PC-3 (cell line): ENCODE results near the gene UBL4A. TPM values are rescaled to one million over a fixed set of nuclear protein-coding genes. Genes with fewer than 3 reads are reported as not detected.

Experiments
- ATAC-seq: fragments of 200-7000 bp; cut with Tn5 transposase; 2 replicates; pipeline ENCODE4 v1.9.1; 2020; ENCODE audit warnings: mild to moderate bottlenecking, moderate library complexity
- BruUV-seq: library from RNA; stranded (reverse); fragments of 400-500 nt; replicated peaks from 2 replicates; lab custom pipeline; 2021; lab: Mats Ljungman, UMichigan
- CTCF ChIA-PET: fragments of 300-600 bp; sonication (Branson Sonifier 250); formaldehyde crosslinking; loops from one replicate; lab custom pipeline; 2022; ENCODE audit warnings: antibody characterized with exemption; lab: Charles Lee
- POLR2A ChIA-PET: fragments of 300-600 bp; sonication (Branson Sonifier 250); formaldehyde crosslinking; loops from one replicate; lab custom pipeline; 2022; ENCODE audit warnings: antibody characterized with exemption; ENCODE audit not compliant: unreplicated experiment; lab: Charles Lee
- DNase-seq: peaks from one replicate; pipeline ENCODE4 v3.0.0-alpha.2; 2015
- H2AFZ ChIP-seq: fragments of 300-600 bp; sonication (generic); 2 replicates; pipeline ENCODE4 v1.6.0; 2016; ENCODE audit warnings: antibody characterized with exemption, low read length
- H3F3A ChIP-seq: fragments of 300-600 bp; sonication (generic); one replicate; pipeline ENCODE4 v1.6.0; 2017; ENCODE audit warnings: antibody characterized with exemption, low read length, control low read depth, mild to moderate bottlenecking; ENCODE audit not compliant: unreplicated experiment
- H3K27ac ChIP-seq: fragments of 300-600 bp; sonication (generic); 2 replicates; pipeline ENCODE4 v1.5.1; 2016; ENCODE audit warnings: mild to moderate bottlenecking, low read length
- H3K27me3 ChIP-seq: fragments of 300-600 bp; sonication (generic); 2 replicates; pipeline ENCODE4 v1.6.1; 2016; ENCODE audit warnings: low read length, mixed read lengths
- H3K36me3 ChIP-seq: fragments of 300-600 bp; sonication (generic); 2 replicates; pipeline ENCODE4 v1.6.1; 2016; ENCODE audit warnings: low read depth, mixed run types, low read length, mixed read lengths
- H3K4me1 ChIP-seq: fragments of 300-600 bp; sonication (generic); 2 replicates; pipeline ENCODE4 v1.5.1; 2016; ENCODE audit warnings: low read length; ENCODE audit not compliant: insufficient read depth
- H3K4me2 ChIP-seq: fragments of 300-600 bp; sonication (generic); 2 replicates; pipeline ENCODE4 v1.6.0; 2016; ENCODE audit warnings: low read length
- H3K4me3 ChIP-seq: fragments of 300-600 bp; sonication (generic); 2 replicates; pipeline ENCODE4 v1.5.1; 2016; ENCODE audit warnings: mild to moderate bottlenecking, low read length, mixed read lengths
- H3K79me2 ChIP-seq: fragments of 300-600 bp; sonication (generic); 2 replicates; pipeline ENCODE4 v1.6.1; 2017; ENCODE audit warnings: low read length, mixed read lengths
- H3K9ac ChIP-seq: fragments of 300-600 bp; sonication (generic); 2 replicates; pipeline ENCODE4 v1.6.0; 2016; ENCODE audit warnings: mild to moderate bottlenecking, low read length
- H3K9me2 ChIP-seq: fragments of 300-600 bp; sonication (generic); replicated peaks from 2 replicates; pipeline ENCODE4 v1.6.1; 2016; ENCODE audit warnings: mixed run types, low read length, mixed read lengths
- H3K9me3 ChIP-seq: fragments of 300-600 bp; sonication (generic); 2 replicates; pipeline ENCODE4 v1.6.1; 2016; ENCODE audit warnings: low read length, mixed read lengths
- H4K20me1 ChIP-seq: fragments of 300-600 bp; sonication (generic); 2 replicates; pipeline ENCODE4 v1.6.1; 2016; ENCODE audit warnings: low read length, mixed read lengths
- EZH2 ChIP-seq: fragments of 300-600 bp; sonication (generic); IDR thresholded peaks from one replicate; pipeline ENCODE4 v1.6.1; 2017; ENCODE audit warnings: antibody characterized with exemption, mild to moderate bottlenecking, low read length; ENCODE audit not compliant: unreplicated experiment
- EZH2phosphoT487 ChIP-seq: fragments of 300-600 bp; sonication (generic); IDR thresholded peaks from 2 replicates; pipeline ENCODE4 v1.6.1; 2018; ENCODE audit warnings: mild to moderate bottlenecking, antibody characterized with exemption, low read length, borderline replicate concordance
- intact Hi-C: fragments of 100-400 bp; cut with micrococcal nuclease; formaldehyde crosslinking; loops from 2 replicates; pipeline ENCODE4 v1.9.0; 2023
- total RNA-seq: library from RNA; depleted of rRNA; stranded (reverse); fragments of >200 nt; gene quantifications from 2 replicates; pipeline ENCODE4 v1.2.3, GENCODE V29; 2014
- TF ChIP-seq, protein P1 (sequence below): fragments of 300-600 bp; sonication (generic); conservative IDR thresholded peaks from 2 replicates; pipeline ENCODE4 v1.5.1; 2017; ENCODE audit warnings: antibody characterized with exemption, low read depth, mild to moderate bottlenecking, low read length

UBL4A gene
- total RNA-seq, 1 experiment from 2014 or later: 92.3 TPM

DNA sequence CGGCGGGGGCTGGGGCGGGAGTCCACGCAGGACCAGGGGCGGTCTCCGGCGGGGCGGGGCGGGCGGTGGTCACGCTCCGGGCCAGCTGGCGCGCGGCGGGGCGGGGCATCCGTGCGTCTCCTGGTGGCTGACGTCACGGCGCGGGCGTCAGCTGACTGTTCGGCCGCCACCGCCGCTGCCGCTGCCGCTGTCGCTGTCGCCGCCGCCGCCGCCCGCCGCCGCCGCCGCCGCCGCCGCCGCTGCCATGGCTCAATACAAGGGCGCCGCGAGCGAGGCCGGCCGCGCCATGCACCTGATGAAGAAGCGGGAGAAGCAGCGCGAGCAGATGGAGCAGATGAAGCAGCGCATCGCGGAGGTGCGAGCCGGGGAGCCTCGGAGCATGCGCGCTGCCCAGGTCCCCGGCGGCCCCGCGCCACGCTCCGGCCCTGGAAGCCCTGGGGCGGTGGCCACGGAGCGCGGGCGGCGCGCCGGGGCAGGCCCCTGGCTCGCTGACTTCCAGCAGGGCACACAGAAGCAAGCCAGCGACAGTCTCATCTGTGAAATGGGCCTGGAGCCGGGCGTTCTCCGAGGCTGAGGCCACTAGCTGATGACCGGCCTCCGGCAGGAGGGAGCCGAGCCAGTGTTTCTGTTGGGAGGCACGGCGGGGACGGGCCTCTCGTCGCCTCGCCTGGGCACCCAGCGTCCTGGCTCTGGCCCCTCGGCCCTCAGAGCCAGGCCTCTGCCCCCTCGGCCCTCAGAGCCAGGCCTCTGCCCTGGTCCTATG lies 42.2 kb downstream of the UBL4A start, which contains the start of gene FAM50A:
FAM50A (plus strand) TSS at position 150 of the 763 bp plus-strand sequence; CDS start at position 245, 95 bp downstream.
- Histone ChIP-seq H3K27me3 (no peaks in the 10 kb centered on the region), H3K4me2 (peak within 1 kb of the TSS; percentile 93), H3F3A (no peaks in the 10 kb centered on the region), H3K4me3 (peak within 1 kb of the TSS; percentile 93), H2AFZ (peak within 1 kb of the TSS; percentile 74), H3K9me3 (no peaks in the 10 kb centered on the region), H4K20me1 (no peaks in the 10 kb centered on the region), H3K4me1 (peaks cover 23% of the 10 kb centered on the region), H3K79me2 (peaks cover 34% of the 10 kb centered on the region), H3K27ac (0 out of 2 replicates have a peak within 1 kb of the TSS, but pooled peaks have one; percentile 18), H3K9me2 (no peaks in the 10 kb centered on the region), H3K9ac (peak within 1 kb of the TSS; percentile 85), H3K36me3 (peaks cover 4% of the 10 kb centered on the region; the same call in 1 of the 2 replicates)
- no peak for TF ChIP-seq EZH2phosphoT487
- TF ChIP-seq, protein P1, sequence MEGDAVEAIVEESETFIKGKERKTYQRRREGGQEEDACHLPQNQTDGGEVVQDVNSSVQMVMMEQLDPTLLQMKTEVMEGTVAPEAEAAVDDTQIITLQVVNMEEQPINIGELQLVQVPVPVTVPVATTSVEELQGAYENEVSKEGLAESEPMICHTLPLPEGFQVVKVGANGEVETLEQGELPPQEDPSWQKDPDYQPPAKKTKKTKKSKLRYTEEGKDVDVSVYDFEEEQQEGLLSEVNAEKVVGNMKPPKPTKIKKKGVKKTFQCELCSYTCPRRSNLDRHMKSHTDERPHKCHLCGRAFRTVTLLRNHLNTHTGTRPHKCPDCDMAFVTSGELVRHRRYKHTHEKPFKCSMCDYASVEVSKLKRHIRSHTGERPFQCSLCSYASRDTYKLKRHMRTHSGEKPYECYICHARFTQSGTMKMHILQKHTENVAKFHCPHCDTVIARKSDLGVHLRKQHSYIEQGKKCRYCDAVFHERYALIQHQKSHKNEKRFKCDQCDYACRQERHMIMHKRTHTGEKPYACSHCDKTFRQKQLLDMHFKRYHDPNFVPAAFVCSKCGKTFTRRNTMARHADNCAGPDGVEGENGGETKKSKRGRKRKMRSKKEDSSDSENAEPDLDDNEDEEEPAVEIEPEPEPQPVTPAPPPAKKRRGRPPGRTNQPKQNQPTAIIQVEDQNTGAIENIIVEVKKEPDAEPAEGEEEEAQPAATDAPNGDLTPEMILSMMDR: no peak
- no peak for TF ChIP-seq EZH2
- ATAC-seq (peak; percentile 85), DNase-seq (peak; percentile 61)
- ChIA-PET CTCF (no interaction called here), POLR2A (no interaction called here)
- no TSS peak for BruUV-seq
- intact Hi-C loops: loop anchor here (5.0 kb wide), 1 partner anchor 33 kb away; the partner anchor contains the start of gene LAGE3

- TF ChIP-seq, protein P1: no peak
- TF ChIP-seq EZH2phosphoT487: no peak
- no peak for TF ChIP-seq EZH2
- BruUV-seq: no TSS peak
- intact Hi-C loops: loop anchor here (5.0 kb wide), 1 partner anchor 34 kb away; the partner anchor contains the start of gene LAGE3
- peak; percentile 46 for ATAC-seq
- DNase-seq: peak; percentile 5
- Histone ChIP-seq H3K4me1 (peaks cover 28% of the 10 kb centered on the region), H3K27me3 (no peaks in the 10 kb centered on the region), H3K9me2 (no peaks in the 10 kb centered on the region), H3K4me3 (peak overlapping the region; percentile 60; the same call in 1 of the 2 replicates), H3K9me3 (no peaks in the 10 kb centered on the region), H3K27ac (0 out of 2 replicates have a peak overlapping the region, but pooled peaks have one; percentile 18), H3K9ac (0 out of 2 replicates have a peak overlapping the region, but pooled peaks have one; percentile 25), H3K79me2 (peaks cover 41% of the 10 kb centered on the region), H3K36me3 (peaks cover 4% of the 10 kb centered on the region; the same call in 1 of the 2 replicates), H2AFZ (no peak overlapping the region), H4K20me1 (0 out of 2 replicates have a peak, but pooled peaks cover 4% of the 10 kb centered on the region), H3F3A (no peaks in the 10 kb centered on the region), H3K4me2 (peak overlapping the region; percentile 80)
- CTCF ChIA-PET: no interaction called here
- POLR2A ChIA-PET: no interaction called here
These were observed 42.9 kb downstream of the UBL4A start for GRCh38 chrX:154443479-154443910.
